Measurements from ENCODE around the gene SLC46A3.
"Not testable (repeated sequence)": the region's sequence is repeated elsewhere in the genome, so short reads cannot be mapped to it uniquely, and the experiment has no call there.

The SLC46A3 gene

DNA sequence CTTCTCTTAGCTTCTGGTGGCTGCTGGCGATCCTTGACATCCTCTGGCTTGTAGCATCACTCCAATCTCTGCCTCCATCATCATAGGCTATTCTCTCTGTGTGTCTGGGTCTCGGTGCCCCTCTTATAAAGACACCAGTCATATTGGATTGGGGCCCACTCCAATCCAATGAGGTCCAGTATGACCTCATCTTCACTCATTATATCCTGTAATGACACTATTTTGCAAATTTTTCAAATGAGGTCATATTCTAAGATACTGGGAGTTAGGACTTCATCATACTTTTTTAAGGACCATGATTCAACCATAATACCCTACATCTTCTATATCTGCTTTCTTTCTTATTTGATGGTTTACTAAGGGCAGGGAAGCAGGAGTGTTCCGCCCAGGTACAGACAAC, 12.0 kb upstream of the SLC46A3 start:
- no peak for DNase-seq

DNA sequence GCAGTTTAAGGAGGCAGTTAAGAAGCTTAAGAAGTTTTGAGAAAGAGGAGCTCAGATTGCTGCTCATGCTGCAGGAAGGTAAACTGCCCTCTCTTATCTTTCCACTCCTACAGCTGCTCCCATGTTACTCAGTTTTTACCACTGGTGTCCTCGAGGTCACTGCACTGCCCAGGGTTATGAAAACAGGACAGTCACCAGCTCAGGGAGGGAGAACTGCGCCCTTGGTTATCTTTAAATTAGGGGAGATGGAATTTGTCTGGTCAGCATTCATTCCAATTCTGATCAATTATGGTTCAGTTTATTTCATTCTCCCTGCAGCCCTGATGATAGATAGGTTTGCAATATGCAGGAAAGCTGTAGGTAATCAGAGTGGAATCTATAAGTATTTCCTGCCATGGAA, 10.8 kb upstream of the SLC46A3 start:
- no peak for DNase-seq

DNA sequence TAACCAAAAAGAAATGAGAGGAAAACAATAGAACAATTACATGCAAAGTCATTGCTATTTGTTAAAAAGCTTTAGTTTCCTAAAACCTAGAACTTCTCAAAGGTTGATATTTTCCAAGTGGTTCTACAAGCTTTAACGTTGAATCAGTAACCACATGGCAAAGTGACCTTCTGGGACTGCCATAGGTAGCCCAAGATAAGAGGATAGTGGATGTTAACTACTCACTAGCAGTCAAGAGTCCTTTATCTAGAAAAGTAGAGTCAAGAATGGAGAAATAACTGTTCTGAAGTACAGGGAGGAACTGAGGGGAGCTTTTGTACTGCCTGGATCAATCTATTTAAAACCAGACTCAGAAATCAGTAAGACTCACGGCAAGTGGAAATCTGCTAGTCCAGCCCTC, 9.9 kb upstream of the SLC46A3 start:
- DNase-seq, result no peak

DNA sequence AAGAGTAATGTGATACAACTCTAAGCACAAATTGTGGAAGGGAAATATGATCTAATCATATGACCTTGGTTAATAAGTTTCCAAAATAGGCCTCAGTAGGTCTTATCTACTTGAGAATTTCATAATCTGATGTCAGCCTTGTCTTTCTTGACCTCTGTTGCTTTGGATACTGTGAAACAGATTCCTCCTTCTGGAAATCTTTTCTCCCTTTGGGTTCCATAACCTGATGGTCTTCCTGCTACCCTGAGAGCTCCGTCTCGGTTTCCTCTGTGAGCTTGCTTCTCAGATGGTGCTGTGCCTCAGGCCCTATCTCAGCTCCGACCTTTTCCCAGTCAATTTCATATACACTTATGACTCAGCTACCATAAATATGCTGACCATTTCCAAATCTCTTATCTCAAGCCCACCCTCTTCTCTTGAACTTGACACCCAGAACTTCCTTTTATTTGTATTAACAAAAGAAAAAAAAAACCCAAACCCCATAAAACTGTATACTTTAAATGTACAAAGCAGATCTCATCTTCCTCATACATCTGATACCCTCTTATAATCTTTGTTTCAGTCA, 6.4 kb upstream of the SLC46A3 start:
- DNase-seq, result no peak

DNA sequence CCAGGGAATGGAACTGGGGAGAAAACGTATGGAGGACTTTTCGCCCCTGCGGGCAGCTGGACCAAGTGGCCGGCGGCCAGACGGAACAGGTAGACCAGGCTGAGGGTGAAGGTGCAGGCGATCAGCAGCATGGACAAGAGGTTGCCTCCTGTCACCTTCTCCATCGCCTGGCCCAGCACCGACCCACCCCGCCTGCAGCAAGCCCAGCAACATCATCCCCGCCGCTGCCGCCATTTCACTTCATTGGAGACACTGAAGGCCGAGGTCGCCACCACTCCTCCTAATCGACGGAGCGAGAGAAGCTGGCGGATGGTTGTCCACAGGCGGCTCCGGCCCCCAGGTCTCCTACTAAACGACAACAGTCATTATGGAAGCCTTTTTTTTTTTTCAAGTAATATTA, 5.0 kb upstream of the SLC46A3 start:
- DNase-seq, result no peak

DNA sequence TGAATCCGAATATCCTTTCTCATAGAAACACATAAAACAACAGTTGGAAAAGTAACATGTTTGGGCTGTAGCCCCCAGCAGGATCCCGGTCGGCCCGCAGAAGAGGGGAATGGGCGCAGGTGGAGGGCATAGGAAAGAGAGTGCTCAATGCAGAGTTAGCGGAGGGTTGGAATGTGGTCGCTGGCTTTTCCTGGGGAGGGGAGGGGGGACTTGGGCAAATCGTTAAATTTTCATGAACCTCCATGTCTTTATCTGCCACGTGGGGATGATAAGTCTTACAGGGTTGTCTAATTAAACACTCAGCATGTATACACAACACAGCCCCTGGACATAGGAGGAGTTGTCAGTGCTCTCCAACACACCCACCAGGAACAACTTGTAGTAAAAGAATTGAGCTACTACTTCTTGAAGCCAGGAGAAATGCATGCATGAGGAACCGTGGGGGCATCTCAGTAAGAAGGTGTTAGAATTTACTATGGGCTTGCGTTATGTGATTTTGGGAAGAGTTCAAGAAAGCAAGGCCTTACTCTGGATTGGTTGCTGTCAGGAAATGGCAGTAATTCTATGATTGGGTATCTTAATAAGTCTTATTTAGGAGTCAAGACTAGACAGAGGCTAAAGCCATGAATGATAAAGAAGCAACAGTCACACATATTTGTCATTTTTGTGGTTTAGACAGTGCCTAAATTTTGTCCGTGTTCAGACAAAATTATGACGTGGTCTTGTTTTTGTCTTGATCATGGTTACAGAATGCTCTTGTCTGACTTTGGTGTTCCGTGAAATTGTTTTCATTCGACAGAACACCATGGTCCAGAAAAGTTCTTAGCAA, 671 bp upstream of the SLC46A3 start:
- DNase-seq, result no peak

DNA sequence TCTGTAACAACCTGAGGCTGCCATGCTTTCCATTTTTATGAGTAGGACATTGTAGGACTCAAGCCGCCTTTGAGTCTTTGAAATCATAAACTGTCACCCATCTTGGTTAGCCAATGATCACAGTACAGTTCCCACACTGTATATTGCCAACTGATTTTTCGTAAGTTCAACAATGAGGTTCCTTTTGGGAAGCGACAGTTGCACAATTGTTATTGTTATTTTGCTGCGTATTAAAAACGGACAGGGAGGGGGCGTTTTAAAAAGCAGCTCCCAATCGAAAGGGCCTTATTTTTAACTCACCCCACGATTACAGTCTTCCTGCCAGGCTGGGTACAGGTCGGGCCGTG, 601 bp downstream of the SLC46A3 start:
- no peak for DNase-seq

DNA sequence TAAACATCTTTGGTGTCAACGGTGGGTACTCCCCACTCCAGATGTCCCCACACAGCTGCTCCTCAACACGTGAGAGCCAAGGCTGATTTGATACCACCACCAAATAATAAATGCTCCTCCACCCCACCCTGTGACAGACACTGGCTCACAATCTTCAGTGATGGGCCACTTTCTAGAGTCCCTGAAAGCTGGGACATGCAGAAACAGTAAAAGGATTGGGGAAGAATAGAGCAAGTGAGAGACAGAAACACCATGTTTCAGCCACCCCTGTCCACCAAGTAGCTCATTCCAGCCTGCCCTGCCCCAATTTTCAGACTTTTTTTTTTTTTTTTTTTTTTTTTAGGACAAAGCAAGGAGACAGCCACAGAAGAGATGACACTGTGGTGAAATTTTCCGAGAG, 1.6 kb downstream of the SLC46A3 start:
- DNase-seq, result no peak

DNA sequence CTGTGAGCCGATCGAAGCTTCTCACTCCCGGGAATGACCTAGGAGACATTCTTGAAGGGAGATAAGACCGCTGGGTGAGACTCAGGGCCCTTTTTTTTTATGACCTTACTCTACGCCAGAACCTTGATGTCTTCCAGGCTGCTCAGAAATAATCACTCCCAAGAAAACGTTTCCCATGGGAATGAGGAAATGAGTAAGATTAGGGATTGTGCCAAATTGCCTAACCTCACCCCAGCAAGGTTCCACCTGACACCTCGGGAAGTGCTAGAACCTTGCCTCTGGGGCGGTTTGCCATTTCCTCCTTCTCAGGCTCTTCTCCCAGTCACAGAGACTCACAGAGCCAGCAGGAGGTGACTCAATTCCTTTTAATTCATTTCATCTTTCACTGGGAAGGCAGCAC, 2.3 kb downstream of the SLC46A3 start:
- no peak for DNase-seq

DNA sequence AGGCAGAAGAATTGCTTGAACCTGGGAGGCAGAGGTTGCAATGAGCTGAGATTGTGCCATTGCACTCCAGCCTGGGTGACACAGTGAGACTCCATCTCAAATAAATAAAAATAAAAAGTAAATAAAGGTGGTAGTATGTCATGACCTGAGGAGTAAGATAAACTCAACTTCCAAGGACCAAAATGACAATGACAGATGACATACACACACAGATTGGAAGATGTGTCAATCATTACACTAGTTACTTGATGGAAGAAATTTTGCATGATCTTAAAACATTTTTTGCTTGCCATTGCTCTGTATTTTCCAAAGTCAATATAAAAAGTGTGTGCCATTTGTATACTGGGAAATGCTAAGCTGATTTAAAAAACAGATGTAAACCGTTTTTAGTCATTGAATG, 4.1 kb downstream of the SLC46A3 start:
- DNase-seq, result no peak

DNA sequence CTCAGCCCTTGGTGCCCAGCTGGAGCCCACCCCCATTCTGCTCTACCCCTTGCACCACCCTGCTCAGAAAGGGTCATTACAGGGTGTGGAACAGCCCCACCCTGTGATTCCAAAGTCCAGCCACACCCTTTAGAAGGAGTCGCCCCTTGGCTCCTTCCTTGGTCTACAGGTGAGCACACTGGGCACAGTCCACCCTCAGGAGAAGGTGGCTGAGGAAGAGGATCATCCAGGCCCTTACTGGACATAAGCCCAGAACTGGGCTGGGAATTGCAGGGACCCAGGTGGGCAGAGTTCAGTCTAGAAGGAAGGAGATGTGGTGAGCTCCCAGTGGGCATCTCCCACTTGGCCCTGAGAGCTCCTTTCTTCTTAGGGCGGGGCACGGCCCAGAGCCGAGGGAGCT, 8.6 kb downstream of the SLC46A3 start:
- DNase-seq, result no peak

DNA sequence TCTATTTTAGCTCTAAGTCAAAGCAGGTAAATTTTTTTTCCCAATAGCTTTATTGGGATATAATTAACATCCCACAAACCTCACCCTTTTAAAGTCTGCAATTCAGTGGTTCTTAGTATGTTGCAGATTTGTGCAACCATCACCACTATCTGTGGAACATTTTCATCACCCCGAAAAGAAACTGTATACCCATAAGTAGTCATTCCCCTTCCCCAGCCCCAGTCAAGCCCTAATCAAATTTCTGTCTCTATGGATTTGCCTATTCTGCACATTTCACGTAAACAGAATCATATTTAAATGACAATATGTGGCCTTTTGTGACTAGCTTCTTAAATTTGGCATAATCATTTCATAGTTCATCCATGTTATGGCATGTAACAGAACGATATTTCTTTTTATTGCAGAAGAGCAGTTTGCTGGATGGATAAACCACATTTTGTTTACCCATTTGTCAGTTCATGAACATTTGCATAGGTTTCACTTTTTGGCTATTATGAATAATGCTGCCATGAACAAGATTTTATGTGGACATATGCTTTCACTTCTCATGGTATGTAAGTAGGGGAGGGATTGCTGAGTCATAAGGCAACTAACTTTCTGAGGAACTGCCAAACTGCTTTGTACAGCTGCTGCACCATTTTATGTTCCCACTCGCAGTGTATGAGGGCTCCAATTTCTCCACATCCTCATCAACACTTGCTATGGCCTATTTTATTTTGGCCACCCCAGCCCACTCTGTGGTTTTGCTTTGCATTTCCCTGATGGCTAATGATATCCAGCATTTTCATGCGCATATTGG, 10.9 kb downstream of the SLC46A3 start:
- DNase-seq, result no peak

DNA sequence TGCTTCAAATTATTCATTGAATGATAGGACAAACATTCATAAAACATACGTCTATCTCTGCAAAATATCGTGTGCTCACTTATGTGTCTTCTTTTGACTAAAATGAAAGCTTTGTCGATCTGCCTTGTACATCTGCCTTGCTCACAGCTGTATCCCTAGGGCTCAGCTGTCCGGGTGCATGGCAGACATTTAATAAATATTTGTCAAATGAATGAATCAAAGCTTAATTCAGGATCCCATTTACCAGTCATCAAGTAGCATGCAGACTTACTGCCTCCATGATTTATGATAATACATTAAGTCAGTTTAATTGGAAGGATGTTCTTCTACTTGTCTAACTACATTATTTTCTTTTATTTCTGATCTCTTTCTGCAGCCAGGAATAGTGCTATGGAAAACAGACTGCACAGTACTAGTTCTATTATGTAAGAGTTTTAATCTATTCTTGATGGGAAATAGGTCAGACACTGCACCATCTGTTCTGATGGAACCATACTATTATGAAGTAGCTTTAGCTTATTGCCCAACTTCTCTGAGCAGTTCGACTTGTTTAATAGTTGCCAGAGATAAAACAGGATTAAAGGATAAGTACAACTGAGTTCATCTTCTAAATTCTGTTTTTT, 13.2 kb downstream of the SLC46A3 start:
- no peak for DNase-seq

DNA sequence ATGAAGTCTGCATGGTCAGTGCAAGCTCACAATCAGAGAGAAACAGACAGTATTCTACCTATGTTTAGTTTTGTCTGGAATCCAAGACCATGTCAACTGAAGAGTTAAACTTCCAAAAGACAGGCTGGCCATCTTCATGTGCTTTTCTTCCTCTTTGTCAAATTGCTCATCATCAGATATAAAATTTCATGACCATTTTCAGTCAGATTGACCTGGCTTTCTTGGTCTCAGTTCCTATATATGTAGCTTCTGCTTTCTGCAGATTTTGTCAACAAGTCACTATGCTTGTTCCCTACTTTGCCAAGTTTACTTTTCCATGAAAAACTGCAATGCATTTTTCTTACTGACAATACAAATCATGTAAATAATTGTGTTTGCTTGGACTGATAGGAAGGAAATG, 13.9 kb downstream of the SLC46A3 start:
- DNase-seq, result no peak

DNA sequence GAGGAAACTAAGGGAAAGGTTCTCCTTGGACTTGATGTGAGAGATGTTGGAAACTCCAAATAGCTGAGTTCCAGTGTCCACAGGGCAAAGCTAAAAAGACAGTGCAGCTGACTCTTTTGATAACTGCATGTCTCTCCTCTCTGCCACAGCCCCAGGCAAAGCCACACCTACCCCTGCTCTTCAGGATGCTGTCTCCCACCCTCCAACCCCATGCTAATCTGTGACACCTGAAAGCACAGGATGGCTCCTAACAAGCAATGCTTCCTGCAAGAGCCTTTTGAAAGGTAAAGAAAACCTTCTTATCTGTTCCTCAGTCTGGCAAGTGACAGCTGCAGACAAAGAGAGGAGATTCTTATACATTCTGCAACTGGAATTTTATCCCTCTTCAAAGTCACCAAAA, 14.5 kb downstream of the SLC46A3 start:
- no peak for DNase-seq

DNA sequence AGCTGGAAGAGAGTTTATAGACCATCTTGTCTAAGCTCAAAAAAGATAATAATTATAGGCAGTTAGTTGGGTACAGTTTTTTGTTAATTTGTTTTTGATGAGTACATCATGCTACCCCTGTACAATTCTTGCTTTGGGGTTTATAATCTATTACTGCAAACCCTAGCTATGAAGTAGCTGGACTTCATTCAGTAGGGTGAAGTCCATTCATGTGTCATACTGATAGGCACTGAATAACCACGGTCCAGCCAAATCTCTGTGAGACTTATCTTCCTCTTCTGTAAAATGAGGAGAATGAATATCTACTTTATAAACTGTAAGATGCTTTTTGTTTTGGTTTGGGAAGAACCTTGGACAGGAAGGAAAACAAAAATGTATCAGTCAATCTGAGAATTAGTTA, 19.5 kb downstream of the SLC46A3 start:
- DNase-seq, result no peak

DNA sequence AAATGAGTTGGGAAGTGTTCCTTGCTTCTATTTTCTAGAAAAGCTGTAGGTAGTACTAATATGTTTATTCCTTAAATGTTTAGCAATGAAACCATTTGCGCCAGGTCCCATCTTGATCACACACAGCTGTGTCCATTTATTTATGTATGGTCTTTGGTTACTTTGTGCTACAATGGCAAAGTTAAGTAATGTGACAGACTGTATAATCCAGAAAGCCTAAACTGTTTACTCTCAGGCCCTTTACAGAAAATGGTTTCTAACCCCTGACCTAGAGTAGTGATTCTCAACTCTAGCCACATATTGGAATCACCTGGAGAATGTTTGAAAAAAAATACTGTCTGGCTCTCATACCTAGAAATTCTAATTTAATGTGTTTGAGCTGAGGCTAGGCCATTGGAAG, 21.3 kb downstream of the SLC46A3 start:
- DNase-seq, result no peak

DNA sequence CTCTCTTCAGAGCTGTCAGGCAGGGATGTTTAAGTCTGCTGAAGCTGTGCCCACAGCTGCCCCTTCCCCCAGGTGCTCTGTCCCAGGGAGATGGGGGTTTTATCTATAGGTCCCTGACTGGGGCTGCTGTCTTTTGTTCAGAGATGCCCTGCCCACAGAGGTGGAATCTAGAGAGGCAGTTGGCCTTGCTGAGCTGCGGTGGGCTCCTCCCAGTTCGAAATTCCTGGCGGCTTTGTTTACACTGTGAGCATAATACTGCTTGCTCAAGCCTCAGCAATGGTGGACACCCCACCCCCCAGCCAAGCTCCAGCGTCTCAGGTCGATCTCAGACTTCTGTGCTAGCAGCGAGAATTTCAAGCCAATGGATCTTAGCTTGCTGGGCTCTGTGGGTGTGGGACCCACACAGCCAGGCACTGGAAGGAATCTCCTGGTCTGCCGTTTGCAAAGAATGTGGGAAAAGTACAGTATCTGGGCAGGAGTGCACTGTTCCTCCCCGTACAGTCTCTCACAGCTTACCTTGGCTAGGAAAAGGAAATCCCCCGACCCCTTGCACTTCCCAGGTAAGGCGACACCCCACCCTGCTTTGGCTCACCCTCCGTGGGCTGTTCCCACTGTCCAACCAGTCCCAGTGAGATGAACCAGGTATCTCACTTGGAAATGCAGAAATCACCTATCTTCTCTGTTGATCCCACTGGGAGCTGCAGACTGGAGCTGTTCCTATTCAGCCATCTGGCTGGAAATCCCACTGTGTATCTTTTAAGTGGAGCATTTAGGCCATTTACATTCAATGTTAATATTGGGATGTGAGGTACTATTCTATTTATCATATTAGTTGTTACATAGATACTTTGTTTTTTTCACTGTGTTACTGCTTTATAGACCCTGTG, 24.9 kb downstream of the SLC46A3 start:
- DNase-seq, result not testable (repeated sequence)

DNA sequence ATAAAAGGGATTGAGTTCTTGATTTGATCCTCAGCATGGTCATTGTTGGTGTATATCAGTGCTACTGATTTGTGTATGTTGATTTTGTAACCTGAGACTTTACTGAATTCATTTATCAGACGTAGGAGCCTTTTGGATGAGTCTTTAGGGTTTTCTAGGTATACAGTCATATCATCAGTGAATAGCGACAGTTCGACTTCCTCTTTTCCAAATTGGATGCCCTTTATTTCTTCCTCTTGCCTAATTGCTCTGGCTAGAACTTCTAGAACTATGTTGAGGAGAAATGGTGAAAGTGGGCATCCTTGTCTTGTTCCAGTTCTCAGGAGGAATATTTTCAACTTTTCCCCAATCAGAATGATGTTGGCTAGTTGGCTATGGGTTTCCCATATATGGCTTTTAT, 32.9 kb downstream of the SLC46A3 start:
- DNase-seq, result no peak

DNA sequence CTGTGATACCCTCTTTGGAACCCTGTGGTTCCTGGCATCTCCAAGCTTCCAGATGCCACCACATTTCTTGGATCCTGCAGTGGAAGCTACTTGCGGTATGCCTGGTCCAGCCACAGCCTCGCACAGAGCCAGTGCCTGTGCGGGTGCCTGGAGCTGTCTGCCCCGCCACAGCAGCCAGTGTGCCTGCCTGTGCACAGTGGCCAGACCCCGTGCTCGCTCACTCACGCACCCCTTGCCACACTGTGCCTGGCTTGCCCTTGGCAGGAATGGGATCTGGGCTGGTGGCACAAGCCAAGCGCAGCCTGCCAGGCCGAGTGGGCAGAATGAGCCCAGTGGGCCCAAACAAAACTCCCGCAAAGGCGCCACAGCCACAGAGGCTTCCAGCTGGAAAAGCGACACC, 33.7 kb downstream of the SLC46A3 start:
- no peak for DNase-seq

DNA sequence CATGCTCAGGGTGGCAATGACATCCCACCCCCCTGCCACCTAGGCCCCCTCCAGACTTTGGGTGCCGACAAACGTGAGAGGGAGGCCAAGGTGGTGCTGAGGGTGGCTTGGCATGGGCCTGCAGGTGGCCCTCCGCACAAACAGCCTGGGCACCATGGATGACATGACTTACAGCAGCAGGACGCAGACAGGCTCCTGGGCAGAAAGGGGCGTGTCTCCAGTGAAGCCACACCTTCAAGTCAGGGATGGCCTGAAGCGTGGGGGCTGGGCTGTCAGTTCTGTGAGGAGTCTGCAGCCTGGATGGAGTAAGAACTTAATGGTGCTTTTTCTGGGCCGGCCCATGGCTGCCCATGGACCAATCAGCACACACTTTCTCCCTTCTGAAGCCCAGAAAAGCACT, 34.5 kb downstream of the SLC46A3 start:
- no peak for DNase-seq

DNA sequence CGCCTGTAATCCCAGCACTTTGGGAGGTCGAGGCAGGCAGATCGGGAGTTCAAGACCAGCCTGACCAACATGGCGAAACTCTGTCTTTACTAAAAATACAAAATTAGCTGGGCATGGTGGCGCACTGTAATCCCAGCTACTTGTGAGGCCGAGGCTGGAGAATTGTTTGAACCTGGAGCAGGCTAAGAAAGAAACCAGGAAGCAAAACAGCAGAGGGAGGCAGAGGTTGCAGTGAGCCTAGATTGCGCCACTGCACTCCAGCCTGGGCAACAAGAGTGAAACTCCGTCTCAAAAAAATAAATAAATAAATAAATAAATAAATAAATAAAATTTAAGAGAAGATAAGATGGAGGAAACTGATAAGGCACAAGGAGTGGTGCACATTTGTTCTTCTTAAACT, 35.6 kb downstream of the SLC46A3 start:
- DNase-seq, result not testable (repeated sequence)

DNA sequence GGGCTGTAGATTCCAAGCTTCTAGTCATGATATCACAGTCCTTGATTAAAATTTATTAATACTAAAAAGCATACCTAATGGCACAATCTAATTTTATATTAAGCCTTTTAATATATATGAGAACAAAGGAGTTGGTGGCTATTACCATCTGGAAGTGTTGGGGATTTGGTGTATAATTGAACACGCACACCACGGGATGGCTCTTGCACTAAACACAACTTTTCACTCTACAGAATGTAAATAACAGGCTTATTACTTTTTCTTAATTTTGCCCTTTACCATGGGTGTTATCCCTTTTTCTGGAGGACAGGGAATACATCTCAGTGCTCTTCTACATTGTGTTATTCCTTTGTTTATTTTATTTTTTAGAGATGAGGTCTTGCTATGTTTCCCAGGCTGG, 38.2 kb downstream of the SLC46A3 start:
- no peak for DNase-seq
